Tibial artery (tissue), 4 donors: Measurements from ENCODE around the gene KRT79.
"Not testable (repeated sequence)": the region's sequence is repeated elsewhere in the genome, so short reads cannot be mapped to it uniquely, and the experiment has no call there.

Experiments
- DNase-seq, 2 donors: peaks; one replicate each; pipeline ENCODE4 v3.0.0-alpha.2; 2019
- H3K27ac ChIP-seq, 2 donors: fragments of 200-600 bp; sonication (generic) in 1 of 2; 1 replicate in 1 of 2; 2 replicates in 1 of 2; pipeline ENCODE4 v1.5.1; 2018 to 2019; ENCODE audit warnings: mild to moderate bottlenecking in 1 of 2
- H3K27me3 ChIP-seq, 2 donors: fragments of 200-600 bp; sonication (generic) in 1 of 2; one replicate each; pipeline versions ENCODE4 v1.5.1 to v1.6.0; 2016 to 2019
- H3K36me3 ChIP-seq, 3 donors: fragments of 200-600 bp; sonication (generic) in 2 of 3; one replicate each; pipeline ENCODE4 v1.5.1; 2016 to 2019; ENCODE audit warnings: mild to moderate bottlenecking in 2 of 3
- H3K4me1 ChIP-seq, 4 donors: fragments of 200-600 bp; sonication (generic) in 2 of 4; 1 replicate in 3 of 4; 2 replicates in 1 of 4; pipeline ENCODE4 v1.5.1; 2016 to 2019
- H3K4me3 ChIP-seq, 2 donors: fragments of 200-600 bp; sonication (generic) in 1 of 2; 1 replicate in 1 of 2; 2 replicates in 1 of 2; pipeline ENCODE4 v1.5.1; 2018 to 2019; ENCODE audit warnings: mild to moderate bottlenecking in 2 of 2
- H3K9me3 ChIP-seq, 3 donors: fragments of 200-600 bp; sonication (generic) in 1 of 3; one replicate each; pipeline ENCODE4 v1.5.1; 2016 to 2019
- intact Hi-C: fragments of 100-400 bp; cut with DNase I; formaldehyde crosslinking; loops from one replicate; pipeline ENCODE4 v1.15.0; 2023; ENCODE audit warnings: low total_unique reads
- TF ChIP-seq, protein P1 (sequence below), 2 experiments: fragments of 200-600 bp in 1 of 2; fragments of 450-650 bp in 1 of 2; IDR thresholded peaks; one replicate each; pipeline ENCODE4 v1.5.1; 2017 to 2019; ENCODE audit warnings: antibody characterized with exemption in 2 of 2, mild to moderate bottlenecking in 1 of 2, moderate library complexity in 1 of 2

Gene KRT79

DNA sequence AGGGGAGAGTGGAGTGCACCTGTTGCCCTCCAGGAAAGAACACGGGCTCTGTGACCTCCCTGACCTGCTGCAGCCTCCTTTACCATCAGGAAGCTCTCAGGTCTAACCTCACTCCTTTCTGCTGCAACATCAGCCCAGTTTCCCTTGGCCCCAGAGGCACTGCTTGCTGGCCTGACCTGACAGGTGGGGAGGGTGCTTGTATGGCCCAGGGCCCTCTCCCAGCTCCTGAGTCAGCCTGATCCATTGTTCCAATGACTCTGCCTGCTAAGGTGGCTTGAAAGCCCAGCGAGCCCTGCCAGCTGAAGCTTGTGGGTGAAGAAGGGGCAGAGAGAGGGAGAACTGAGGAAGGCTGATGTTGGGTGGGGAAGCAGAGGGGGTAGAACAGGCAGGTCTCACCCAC, 27.9 kb upstream of the KRT79 start:
- intact Hi-C loops, result loop anchor here (5.0 kb wide), 1 partner anchor 465 kb away; no protein-coding TSS in a partner anchor
- no peak for DNase-seq

DNA sequence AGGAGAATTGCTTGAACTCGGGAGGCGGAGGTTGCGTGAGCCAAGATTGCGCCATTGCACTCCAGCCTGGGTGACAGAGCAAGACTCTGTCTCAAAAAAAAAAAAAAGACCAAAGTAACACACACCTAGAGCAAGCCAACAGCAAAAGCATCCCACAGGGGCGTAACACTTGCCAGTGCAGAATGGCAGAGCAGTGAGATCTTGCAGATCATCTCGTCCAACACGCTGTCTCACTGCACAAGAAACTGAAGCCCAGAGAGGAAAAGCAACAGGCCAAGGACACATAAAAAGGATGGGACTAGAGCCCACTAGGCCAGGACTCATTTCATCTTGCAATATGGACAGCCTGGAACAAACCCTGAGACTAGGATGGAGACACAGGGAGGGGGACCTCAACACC, 27.4 kb upstream of the KRT79 start:
- no peak overlapping the region for H3K4me3 ChIP-seq
- H3K27me3 ChIP-seq, result no peaks in the 10 kb centered on the region
- H3K9me3 ChIP-seq, result no peaks in the 10 kb centered on the region
- TF ChIP-seq, protein P1, sequence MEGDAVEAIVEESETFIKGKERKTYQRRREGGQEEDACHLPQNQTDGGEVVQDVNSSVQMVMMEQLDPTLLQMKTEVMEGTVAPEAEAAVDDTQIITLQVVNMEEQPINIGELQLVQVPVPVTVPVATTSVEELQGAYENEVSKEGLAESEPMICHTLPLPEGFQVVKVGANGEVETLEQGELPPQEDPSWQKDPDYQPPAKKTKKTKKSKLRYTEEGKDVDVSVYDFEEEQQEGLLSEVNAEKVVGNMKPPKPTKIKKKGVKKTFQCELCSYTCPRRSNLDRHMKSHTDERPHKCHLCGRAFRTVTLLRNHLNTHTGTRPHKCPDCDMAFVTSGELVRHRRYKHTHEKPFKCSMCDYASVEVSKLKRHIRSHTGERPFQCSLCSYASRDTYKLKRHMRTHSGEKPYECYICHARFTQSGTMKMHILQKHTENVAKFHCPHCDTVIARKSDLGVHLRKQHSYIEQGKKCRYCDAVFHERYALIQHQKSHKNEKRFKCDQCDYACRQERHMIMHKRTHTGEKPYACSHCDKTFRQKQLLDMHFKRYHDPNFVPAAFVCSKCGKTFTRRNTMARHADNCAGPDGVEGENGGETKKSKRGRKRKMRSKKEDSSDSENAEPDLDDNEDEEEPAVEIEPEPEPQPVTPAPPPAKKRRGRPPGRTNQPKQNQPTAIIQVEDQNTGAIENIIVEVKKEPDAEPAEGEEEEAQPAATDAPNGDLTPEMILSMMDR (IDR thresholded peaks at IDR 0.05), result no peak
- intact Hi-C loops, result loop anchor here (5.0 kb wide), 1 partner anchor 464 kb away; no protein-coding TSS in a partner anchor
- H3K4me1 ChIP-seq, result peaks cover 0 to 7% (median 0%) of the 10 kb centered on the region in 4 donors
- DNase-seq, result no peak
- no peak overlapping the region for H3K27ac ChIP-seq
- no peaks in the 10 kb centered on the region for H3K36me3 ChIP-seq

More for the DNA sequence above, 27.9 kb upstream of the KRT79 start:
- no peaks in the 10 kb centered on the region for H3K9me3 ChIP-seq
- TF ChIP-seq, protein P1 (IDR thresholded peaks at IDR 0.05), result no peak
- no peak overlapping the region for H3K4me3 ChIP-seq
- no peak overlapping the region for H3K27ac ChIP-seq
- H3K4me1 ChIP-seq, result peaks cover 0 to 7% (median 0%) of the 10 kb centered on the region in 4 donors
- H3K27me3 ChIP-seq, result no peaks in the 10 kb centered on the region
- H3K36me3 ChIP-seq, result no peaks in the 10 kb centered on the region

DNA sequence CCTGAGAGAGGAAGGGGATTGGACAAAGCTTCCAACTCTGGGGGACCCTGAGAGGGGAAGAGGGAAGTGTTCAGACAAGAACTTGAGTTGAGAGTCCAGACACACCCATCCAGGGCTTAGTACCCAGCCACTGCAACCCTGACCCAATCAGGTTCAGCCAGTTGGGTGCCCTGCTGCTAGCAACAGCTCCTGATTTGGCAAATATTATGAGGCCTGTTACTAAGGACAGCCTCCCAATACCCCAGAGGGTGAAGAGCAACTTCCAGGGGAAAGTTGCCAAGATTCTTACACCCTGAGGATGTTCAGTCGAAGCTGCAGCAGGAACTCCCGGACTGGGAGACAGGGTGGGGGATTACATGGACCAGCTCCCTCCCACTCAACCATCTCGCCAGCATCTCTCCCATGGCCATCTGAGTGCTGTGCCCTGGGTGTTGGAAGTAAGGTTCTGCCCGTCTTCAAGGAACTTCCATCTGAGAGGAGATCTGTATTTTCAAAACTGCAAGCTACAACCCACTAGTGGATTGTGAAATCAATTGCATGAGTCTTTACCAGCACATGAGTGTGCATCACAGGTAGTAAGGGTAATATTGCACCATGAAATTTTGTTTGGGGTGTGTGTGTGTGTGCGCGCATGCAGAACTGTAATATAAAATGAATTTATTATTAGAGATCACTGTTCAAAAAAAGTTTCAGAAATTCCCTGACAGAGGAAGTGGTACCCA, 26.2 kb upstream of the KRT79 start:
- H3K4me3 ChIP-seq, result no peak overlapping the region
- no peak for DNase-seq
- intact Hi-C loops, result loop anchor here (5.0 kb wide), 1 partner anchor 463 kb away; no protein-coding TSS in a partner anchor

DNA sequence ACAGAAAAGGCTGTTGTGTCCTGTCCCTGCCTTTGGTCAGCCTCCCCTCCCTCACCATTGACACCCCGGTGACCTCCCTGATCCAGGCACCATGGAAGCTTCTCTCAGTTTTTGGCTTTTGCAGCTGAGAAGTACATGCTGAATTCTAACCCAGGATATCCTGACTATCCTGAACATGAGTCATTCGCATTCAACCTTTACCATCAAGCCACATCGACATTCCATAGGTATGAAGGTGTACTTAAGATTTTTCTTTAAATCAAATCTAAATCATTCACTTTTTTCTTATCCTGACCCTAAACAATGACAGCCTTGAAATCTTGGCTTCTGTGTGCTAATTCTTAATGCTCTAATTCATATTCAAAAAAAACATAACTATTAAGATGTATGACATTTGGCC, 23.4 kb upstream of the KRT79 start:
- no peak overlapping the region for H3K27ac ChIP-seq
- TF ChIP-seq, protein P1 (IDR thresholded peaks at IDR 0.05), result no peak
- intact Hi-C loops, result no loop called here
- DNase-seq, result no peak
- H3K9me3 ChIP-seq, result no peaks in the 10 kb centered on the region
- no peaks in the 10 kb centered on the region for H3K27me3 ChIP-seq
- H3K4me1 ChIP-seq, result peaks cover 0 to 7% (median 0%) of the 10 kb centered on the region in 4 donors
- H3K4me3 ChIP-seq, result no peak overlapping the region
- no peaks in the 10 kb centered on the region for H3K36me3 ChIP-seq

More for the DNA sequence above, 26.2 kb upstream of the KRT79 start:
- Histone ChIP-seq H3K27me3 (no peaks in the 10 kb centered on the region), H3K9me3 (no peaks in the 10 kb centered on the region), H3K27ac (no peak overlapping the region), H3K4me1 (peaks cover 0 to 7% (median 0%) of the 10 kb centered on the region in 4 donors), H3K36me3 (no peaks in the 10 kb centered on the region)
- TF ChIP-seq, protein P1 (IDR thresholded peaks at IDR 0.05), result no peak

DNA sequence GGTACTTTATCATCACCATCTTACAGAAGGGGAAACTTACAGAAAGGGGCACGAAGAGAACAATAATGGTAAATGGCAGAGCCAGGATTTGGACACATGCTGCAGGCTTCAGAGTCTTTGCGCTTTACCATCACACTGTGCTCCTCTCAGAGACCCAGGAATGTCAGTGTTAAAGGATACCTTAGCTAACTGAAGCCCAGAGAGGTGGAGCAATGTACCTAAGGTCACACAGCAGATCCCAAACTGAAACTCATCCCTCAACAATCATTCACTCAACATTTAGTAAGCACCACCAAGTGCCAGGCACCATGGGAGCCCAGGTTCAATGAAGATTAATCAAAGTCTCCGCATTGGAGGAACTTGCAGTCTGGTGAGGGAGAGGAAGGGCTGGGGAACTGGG, 22.7 kb upstream of the KRT79 start:
- no peaks in the 10 kb centered on the region for H3K9me3 ChIP-seq
- no peak overlapping the region for H3K27ac ChIP-seq
- H3K4me1 ChIP-seq, result peaks cover 0 to 7% (median 0%) of the 10 kb centered on the region in 4 donors
- no peaks in the 10 kb centered on the region for H3K36me3 ChIP-seq
- TF ChIP-seq, protein P1 (IDR thresholded peaks at IDR 0.05), result no peak
- no peak for DNase-seq
- H3K27me3 ChIP-seq, result no peaks in the 10 kb centered on the region
- intact Hi-C loops, result no loop called here
- H3K4me3 ChIP-seq, result no peak overlapping the region

DNA sequence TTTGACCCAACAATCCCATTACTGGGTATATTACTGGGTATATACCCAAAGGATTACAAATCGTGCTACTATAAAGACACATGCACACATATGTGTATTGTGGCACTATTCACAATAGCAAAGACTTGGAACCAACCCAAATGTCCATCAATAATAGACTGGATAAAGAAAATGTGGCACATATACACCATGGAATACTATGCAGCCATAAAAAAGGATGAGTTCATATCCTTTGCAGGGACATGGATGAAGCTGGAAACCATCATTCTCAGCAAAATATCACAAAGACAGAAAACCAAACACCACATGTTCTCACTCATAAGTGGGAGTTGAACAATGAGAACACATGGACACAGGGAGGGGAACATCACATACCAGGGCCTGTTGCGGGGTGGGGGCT, 22.0 kb upstream of the KRT79 start:
- H3K36me3 ChIP-seq, H3K4me3 ChIP-seq, H3K27ac ChIP-seq, H3K4me1 ChIP-seq, intact Hi-C loops, H3K27me3 ChIP-seq, H3K9me3 ChIP-seq, DNase-seq: not testable (repeated sequence)
